Upper lobe of left lung (tissue), 6 donors: Measurements from ENCODE around the gene CALCOCO2. TPM values are rescaled to one million over a fixed set of nuclear protein-coding genes. Genes with fewer than 3 reads are reported as not detected.
"Not testable (repeated sequence)": the region's sequence is repeated elsewhere in the genome, so short reads cannot be mapped to it uniquely, and the experiment has no call there.

ENCODE experiments used
- ATAC-seq, 2 donors: fragments of 200-7000 bp; cut with Tn5 transposase; one replicate each; pipeline ENCODE4 v1.9.1; 2022; ENCODE audit warnings: mild to moderate bottlenecking in 2 of 2, moderate library complexity in 2 of 2; ENCODE audit not compliant: low FRiP score in 2 of 2
- DNase-seq, 2 donors: peaks; one replicate each; pipeline ENCODE4 v3.0.0-alpha.2; 2019 to 2020
- H3K27ac ChIP-seq, 4 donors: fragments of 200-600 bp; sonication (generic); one replicate each; pipeline ENCODE4 v1.5.1; 2016 to 2019
- H3K27me3 ChIP-seq, 4 donors: fragments of 200-600 bp; sonication (generic); one replicate each; pipeline ENCODE4 v1.5.1; 2017 to 2019
- H3K36me3 ChIP-seq, 4 donors: fragments of 200-600 bp; sonication (generic); one replicate each; pipeline ENCODE4 v1.5.1; 2016 to 2019
- H3K4me1 ChIP-seq, 4 donors: fragments of 200-600 bp; sonication (generic); one replicate each; pipeline ENCODE4 v1.5.1; 2018 to 2019
- H3K4me3 ChIP-seq, 4 donors: fragments of 200-600 bp; sonication (generic); one replicate each; pipeline ENCODE4 v1.5.1; 2017 to 2019; ENCODE audit warnings: mild to moderate bottlenecking in 2 of 4, moderate library complexity in 1 of 4
- H3K9me3 ChIP-seq, 4 donors: fragments of 200-600 bp; sonication (generic); one replicate each; pipeline ENCODE4 v1.5.1; 2018 to 2019
- EP300 ChIP-seq, 4 donors: sonication (generic); formaldehyde crosslinking; IDR thresholded peaks; one replicate each; pipeline ENCODE4 v1.5.1; 2017; ENCODE audit warnings: antibody characterized with exemption in 4 of 4, control low read depth in 2 of 4
- POLR2A ChIP-seq, 4 donors: fragments of 450-650 bp; IDR thresholded peaks; one replicate each; pipeline ENCODE4 v1.5.1; 2016 to 2017; ENCODE audit warnings: antibody characterized with exemption in 4 of 4, mild to moderate bottlenecking in 2 of 4
- POLR2AphosphoS5 ChIP-seq, 2 donors: sonication (generic); formaldehyde crosslinking; IDR thresholded peaks; one replicate each; pipeline ENCODE4 v1.5.1; 2017; ENCODE audit warnings: antibody characterized with exemption in 2 of 2
- WGBS, 2 donors: methylation state at CpG; one replicate each; pipeline ENCODE4 v1.1.5; 2017 to 2018; 5-methylcytosine and 5-hydroxymethylcytosine counted together
- total RNA-seq, 6 donors: library from RNA; depleted of rRNA in 4 of 6; stranded (reverse); fragments of >200 nt in 4 of 6; gene quantifications; one replicate each; pipeline versions ENCODE4 v1.1.0 to v1.2.1, GENCODE V29; 2016 to 2021
- TF ChIP-seq, protein P1 (sequence below), 6 experiments: fragments of 450-650 bp in 4 of 6; fragments of 200-600 bp in 2 of 6; sonication (generic) in 2 of 6; IDR thresholded peaks; one replicate each; pipeline ENCODE4 v1.5.1; 2016 to 2019; ENCODE audit warnings: antibody characterized with exemption in 6 of 6
- donor health status: DM: no; HTN: no; CAD: no; lungs with moderate emphysema.
- donor health status: DM: no; HTN: yes; CAD: no; lungs with severe emphysema.

CALCOCO2 gene
- total RNA-seq, 6 donors from 2014 or later = 123 to 330 (median 180) TPM

DNA sequence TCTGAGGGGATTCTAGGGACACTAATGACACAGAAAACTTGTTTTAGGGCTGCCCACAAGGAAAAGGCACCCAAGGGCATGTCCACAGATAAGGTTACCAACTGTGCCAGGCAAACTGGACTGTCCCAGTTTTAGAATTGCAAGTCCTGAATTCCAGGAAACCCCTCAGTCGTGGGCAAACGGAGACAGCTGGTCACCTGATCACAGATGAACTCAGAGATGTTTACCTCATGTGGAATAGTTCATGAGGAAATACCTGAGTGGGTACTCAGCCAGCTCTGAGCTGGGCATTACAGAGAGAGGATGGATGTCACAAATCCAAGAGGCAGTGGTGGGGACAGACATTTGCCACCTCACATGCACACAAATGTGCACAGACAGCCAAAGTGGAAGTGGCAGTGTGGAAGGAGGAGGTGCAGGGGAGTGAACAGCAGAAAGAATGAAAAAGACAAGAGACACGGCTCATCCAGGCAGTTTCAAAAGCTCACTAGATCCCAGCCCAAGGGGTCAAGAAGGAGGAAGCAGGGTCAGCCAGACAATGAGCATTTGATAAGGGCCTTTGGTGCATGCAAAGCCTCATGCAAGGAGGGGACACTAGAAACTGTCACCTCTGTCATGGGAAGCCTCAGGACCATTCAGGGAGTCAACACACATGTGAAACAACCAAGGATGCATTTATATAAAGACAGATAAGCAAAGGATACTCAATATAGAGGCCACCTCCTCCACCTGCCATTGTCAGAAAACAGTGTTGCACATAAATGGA is 38.6 kb upstream of the CALCOCO2 start:
- peaks cover 0 to 8% (median 1%) of the 10 kb centered on the region in 4 donors for H3K4me1 ChIP-seq
- 43 to 54% methylated on average over 1 to 3 of the region's 3 CpGs for WGBS, 2 donors
- ATAC-seq (no peak), DNase-seq (no peak)
- H3K36me3 ChIP-seq = no peaks in the 10 kb centered on the region
- TF ChIP-seq POLR2A (IDR thresholded peaks at IDR 0.05) (no peak), POLR2AphosphoS5 (IDR thresholded peaks at IDR 0.05) (no peak), EP300 (IDR thresholded peaks at IDR 0.05) (no peak)
- TF ChIP-seq, protein P1, sequence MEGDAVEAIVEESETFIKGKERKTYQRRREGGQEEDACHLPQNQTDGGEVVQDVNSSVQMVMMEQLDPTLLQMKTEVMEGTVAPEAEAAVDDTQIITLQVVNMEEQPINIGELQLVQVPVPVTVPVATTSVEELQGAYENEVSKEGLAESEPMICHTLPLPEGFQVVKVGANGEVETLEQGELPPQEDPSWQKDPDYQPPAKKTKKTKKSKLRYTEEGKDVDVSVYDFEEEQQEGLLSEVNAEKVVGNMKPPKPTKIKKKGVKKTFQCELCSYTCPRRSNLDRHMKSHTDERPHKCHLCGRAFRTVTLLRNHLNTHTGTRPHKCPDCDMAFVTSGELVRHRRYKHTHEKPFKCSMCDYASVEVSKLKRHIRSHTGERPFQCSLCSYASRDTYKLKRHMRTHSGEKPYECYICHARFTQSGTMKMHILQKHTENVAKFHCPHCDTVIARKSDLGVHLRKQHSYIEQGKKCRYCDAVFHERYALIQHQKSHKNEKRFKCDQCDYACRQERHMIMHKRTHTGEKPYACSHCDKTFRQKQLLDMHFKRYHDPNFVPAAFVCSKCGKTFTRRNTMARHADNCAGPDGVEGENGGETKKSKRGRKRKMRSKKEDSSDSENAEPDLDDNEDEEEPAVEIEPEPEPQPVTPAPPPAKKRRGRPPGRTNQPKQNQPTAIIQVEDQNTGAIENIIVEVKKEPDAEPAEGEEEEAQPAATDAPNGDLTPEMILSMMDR (IDR thresholded peaks at IDR 0.05) = no peak
- no peak overlapping the region for H3K4me3 ChIP-seq
- H3K27me3 ChIP-seq = no peaks in the 10 kb centered on the region
- H3K27ac ChIP-seq = no peak overlapping the region
- no peaks in the 10 kb centered on the region for H3K9me3 ChIP-seq

DNA sequence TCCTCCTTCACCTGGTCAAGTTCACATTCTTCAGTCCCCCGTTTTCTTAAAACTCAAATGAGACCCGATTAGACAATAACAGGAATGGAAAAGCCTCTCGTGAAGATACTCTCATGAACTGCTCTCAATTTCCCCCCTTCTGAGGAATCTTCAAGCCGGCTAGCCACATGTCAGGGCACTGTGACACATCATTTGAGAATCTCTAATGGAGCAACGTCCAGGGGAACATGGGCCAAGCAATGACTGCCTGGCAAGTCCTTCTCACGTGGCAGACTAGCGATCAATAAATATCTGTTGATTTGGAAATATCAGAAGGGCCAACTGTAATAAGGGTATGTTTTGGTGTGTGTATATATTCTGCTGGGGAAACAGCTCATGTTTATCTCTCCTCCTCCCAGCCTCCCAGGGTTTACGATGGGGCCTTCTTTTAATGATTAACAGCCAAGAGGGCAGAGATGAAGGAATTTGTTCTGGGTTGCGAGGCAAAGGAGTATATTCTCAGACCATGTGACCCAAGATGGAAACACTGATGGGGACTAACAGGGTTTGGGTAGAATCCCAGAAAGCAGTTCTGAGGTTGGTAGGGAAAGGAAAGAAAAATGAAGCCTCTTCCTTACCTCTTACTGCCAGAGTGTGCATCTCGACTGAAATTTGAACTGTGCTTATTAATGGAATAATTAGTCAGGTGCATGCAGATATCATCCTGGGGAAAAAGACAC is 35.2 kb upstream of the CALCOCO2 start:
- ATAC-seq (no peak), DNase-seq (no peak)
- H3K36me3 ChIP-seq = no peaks in the 10 kb centered on the region
- H3K27ac ChIP-seq = no peak overlapping the region
- WGBS, 2 donors = 59 to 64% methylated on average over 10 of the region's 10 CpGs
- H3K27me3 ChIP-seq = no peaks in the 10 kb centered on the region
- peaks cover 0 to 8% (median 2%) of the 10 kb centered on the region in 4 donors for H3K4me1 ChIP-seq
- no peaks in the 10 kb centered on the region for H3K9me3 ChIP-seq
- TF ChIP-seq POLR2A (IDR thresholded peaks at IDR 0.05) (no peak), POLR2AphosphoS5 (IDR thresholded peaks at IDR 0.05) (no peak), EP300 (IDR thresholded peaks at IDR 0.05) (no peak)
- TF ChIP-seq, protein P1 (IDR thresholded peaks at IDR 0.05) = no peak
- H3K4me3 ChIP-seq = no peak overlapping the region

DNA sequence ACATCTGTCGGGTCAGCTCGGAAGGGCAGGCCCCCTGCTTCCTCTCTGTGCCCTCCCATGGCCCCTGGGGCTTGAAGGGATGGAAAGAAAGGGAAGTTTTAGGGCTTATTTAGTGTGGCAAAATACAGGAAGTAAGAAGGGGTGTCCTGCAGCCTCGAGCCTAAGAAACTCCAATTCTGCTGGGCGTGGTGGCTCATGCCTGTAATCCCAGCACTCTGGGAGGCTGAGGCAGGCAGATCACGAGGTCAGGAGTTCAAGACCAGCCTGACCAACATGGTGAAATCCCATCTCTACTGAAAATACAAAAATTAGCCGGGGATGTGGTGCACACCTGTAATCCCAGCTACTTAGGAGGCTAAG is 34.7 kb upstream of the CALCOCO2 start:
- WGBS, 2 donors = 53 to 55% methylated on average over 6 of the region's 6 CpGs
- H3K9me3 ChIP-seq, H3K4me3 ChIP-seq, H3K4me1 ChIP-seq, H3K27ac ChIP-seq, DNase-seq, ATAC-seq, H3K27me3 ChIP-seq, H3K36me3 ChIP-seq: not testable (repeated sequence)

DNA sequence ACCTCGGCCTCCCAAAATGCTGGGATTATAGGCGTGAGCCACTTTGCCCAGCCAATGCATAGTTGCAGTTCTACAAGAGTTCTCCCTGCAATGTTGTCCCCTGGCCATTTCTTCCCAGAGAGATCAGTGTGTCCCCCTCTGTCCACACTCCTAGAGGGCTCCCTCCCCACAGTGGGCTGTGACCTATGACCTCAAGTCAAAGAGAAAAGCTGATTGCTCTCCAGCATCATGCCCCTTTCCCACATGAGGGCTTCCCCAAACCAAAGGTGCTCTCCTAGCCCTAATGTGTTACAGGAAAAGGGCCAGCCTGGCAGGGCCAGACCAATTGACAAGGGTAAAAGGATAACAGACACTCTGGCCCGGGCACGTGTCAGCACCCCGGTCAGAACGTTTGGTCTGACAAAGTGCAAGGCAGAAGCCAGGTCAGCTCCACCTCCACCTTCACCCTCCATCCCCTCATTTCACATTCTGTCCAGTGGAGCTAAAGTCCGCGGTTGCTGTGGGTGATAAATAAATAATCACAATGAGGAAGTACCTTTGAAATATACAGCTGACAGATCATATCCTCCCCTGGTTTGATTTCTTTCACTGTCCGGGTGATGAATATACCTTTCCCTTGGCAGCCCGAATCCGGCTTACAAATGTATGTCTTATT is 31.6 kb upstream of the CALCOCO2 start:
- DNase-seq (no peak), ATAC-seq (no peak)
- Histone ChIP-seq H3K4me3 (no peak overlapping the region), H3K4me1 (peaks cover 0 to 20% (median 8%) of the 10 kb centered on the region in 4 donors), H3K9me3 (no peaks in the 10 kb centered on the region), H3K36me3 (no peaks in the 10 kb centered on the region), H3K27ac (no peak overlapping the region), H3K27me3 (no peaks in the 10 kb centered on the region)
- WGBS, 2 donors = 67 to 76% methylated on average over 11 of the region's 11 CpGs
- TF ChIP-seq EP300 (IDR thresholded peaks at IDR 0.05) (no peak), POLR2A (IDR thresholded peaks at IDR 0.05) (no peak), POLR2AphosphoS5 (IDR thresholded peaks at IDR 0.05) (no peak)
- TF ChIP-seq, protein P1 (IDR thresholded peaks at IDR 0.05) = no peak

DNA sequence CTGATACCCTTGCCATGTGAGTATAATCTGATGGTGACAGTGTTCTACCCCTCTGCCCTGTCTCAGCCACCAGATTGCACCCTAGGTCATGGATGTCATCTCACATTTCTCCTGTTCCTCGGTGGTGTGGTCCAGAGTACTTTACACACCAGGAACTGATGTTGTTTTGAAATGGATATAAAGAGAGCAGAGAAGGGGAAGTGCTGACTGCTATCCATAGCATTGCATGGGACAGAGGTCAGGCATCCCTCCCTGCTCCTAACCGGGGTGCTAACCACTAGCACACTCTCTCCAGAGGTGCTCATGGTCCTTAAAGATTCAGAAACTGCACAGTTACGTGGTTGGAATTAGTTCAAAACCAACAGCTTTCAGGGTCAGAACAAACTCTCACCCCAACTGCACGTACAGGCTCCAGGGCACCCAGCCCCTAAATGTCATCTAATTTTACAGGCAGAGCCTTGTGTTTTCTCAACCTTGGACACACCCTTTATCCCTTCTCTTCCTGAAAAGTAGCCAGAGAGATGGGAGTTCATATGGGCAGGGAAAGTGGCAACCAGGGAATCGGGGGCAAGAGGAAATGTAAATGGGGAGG is 30.1 kb upstream of the CALCOCO2 start:
- Histone ChIP-seq H3K27ac (no peak overlapping the region), H3K4me3 (no peak overlapping the region), H3K4me1 (peaks cover 6 to 20% (median 14%) of the 10 kb centered on the region in 4 donors), H3K27me3 (no peaks in the 10 kb centered on the region), H3K36me3 (no peaks in the 10 kb centered on the region), H3K9me3 (no peaks in the 10 kb centered on the region)
- no peak for DNase-seq
- no peak for TF ChIP-seq POLR2AphosphoS5 (IDR thresholded peaks at IDR 0.05)
- TF ChIP-seq EP300 (IDR thresholded peaks at IDR 0.05) = no peak
- TF ChIP-seq, protein P1 (IDR thresholded peaks at IDR 0.05) = no peak
- TF ChIP-seq POLR2A (IDR thresholded peaks at IDR 0.05) = no peak
- WGBS, 2 donors = 34 to 46% methylated on average over 3 to 5 of the region's 5 CpGs
- ATAC-seq = peak in 1 of 2 donors; percentile 45
